ENCODE results near the gene RNASET2. TPM values are rescaled to one million over a fixed set of nuclear protein-coding genes. Genes with fewer than 3 reads are reported as not detected.

The RNASET2 gene
- total and polyA plus RNA-seq, 2 donors (not counting 1 experiment from before 2014, with no cell fraction given): 12.9 to 18.0 TPM

GRCh38 chr6:166929542-166930189 is 26.7 kb downstream of the RNASET2 start:
- Histone ChIP-seq H3K9ac (ENCODE audit: insufficient read depth, low read length) (no peak overlapping the region), H3K36me3 (ENCODE audit: control insufficient read depth, insufficient read depth, low read length) (no peaks in the 10 kb centered on the region), H3K4me2 (ENCODE audit: extremely low read depth, insufficient read depth, low read length) (no peak overlapping the region), H3K9me3 (ENCODE audit: control insufficient read depth, insufficient read depth, low read depth, low read length) (no peaks in the 10 kb centered on the region), H3K4me1 (ENCODE audit: control insufficient read depth, extremely low read depth, insufficient read depth, low read length) (no peaks in the 10 kb centered on the region), H3K79me2 (ENCODE audit: control insufficient read depth, insufficient read depth, low read length) (no peaks in the 10 kb centered on the region), H4K20me1 (ENCODE audit: control insufficient read depth, extremely low read depth, insufficient read depth, low read length) (no peaks in the 10 kb centered on the region), H3K4me3 (replicated peaks in 1 of 4; ENCODE audit: control extremely low read depth in 1 of 4, insufficient read depth in 1 of 4, low read depth in 3 of 4, low read length in 4 of 4) (no peak overlapping the region), H3K27me3 (ENCODE audit: control insufficient read depth, insufficient read depth, low read length) (no peaks in the 10 kb centered on the region), H2AFZ (ENCODE audit: low read length) (no peak overlapping the region), H3K27ac (ENCODE audit: insufficient read depth, low read length) (no peak overlapping the region)
- DNase-seq (ENCODE audit: low read depth in 2 of 2): no peak
- TF ChIP-seq CTCF (conservative IDR thresholded peaks at IDR 0.05 in 1 of 2, IDR thresholded peaks at IDR 0.05 in 1 of 2; ENCODE audit: low read depth in 1 of 2, low read length in 2 of 2) (no peak), EZH2 (IDR thresholded peaks at IDR 0.05; ENCODE audit: low read length, missing control alignments) (no peak)

- H3K27ac ChIP-seq (ENCODE audit: insufficient read depth, low read length): no peak overlapping the region
- no peak overlapping the region for H2AFZ ChIP-seq (ENCODE audit: low read length)
- no peak overlapping the region for H3K4me2 ChIP-seq (ENCODE audit: extremely low read depth, insufficient read depth, low read length)
Measured at GRCh38 chr6:166928644-166929541, 27.5 kb downstream of the RNASET2 start.

More at GRCh38 chr6:166928644-166929541, 27.5 kb downstream of the RNASET2 start:
- H3K79me2 ChIP-seq (ENCODE audit: control insufficient read depth, insufficient read depth, low read length): no peaks in the 10 kb centered on the region
- no peaks in the 10 kb centered on the region for H4K20me1 ChIP-seq (ENCODE audit: control insufficient read depth, extremely low read depth, insufficient read depth, low read length)
- TF ChIP-seq EZH2 (IDR thresholded peaks at IDR 0.05; ENCODE audit: low read length, missing control alignments) (no peak), CTCF (conservative IDR thresholded peaks at IDR 0.05 in 1 of 2, IDR thresholded peaks at IDR 0.05 in 1 of 2; ENCODE audit: low read depth in 1 of 2, low read length in 2 of 2) (no peak)
- no peaks in the 10 kb centered on the region for H3K9me3 ChIP-seq (ENCODE audit: control insufficient read depth, insufficient read depth, low read depth, low read length)
- no peaks in the 10 kb centered on the region for H3K4me1 ChIP-seq (ENCODE audit: control insufficient read depth, extremely low read depth, insufficient read depth, low read length)
- H3K36me3 ChIP-seq (ENCODE audit: control insufficient read depth, insufficient read depth, low read length): no peaks in the 10 kb centered on the region
- H3K4me3 ChIP-seq (replicated peaks in 1 of 4; ENCODE audit: control extremely low read depth in 1 of 4, insufficient read depth in 1 of 4, low read depth in 3 of 4, low read length in 4 of 4): no peak overlapping the region
- H3K9ac ChIP-seq (ENCODE audit: insufficient read depth, low read length): no peak overlapping the region
- no peak for DNase-seq (ENCODE audit: low read depth in 2 of 2)
- no peaks in the 10 kb centered on the region for H3K27me3 ChIP-seq (ENCODE audit: control insufficient read depth, insufficient read depth, low read length)
